Neural cell (in vitro differentiated cells): ENCODE results near the gene FRMD4A. TPM values are rescaled to one million over a fixed set of nuclear protein-coding genes. Genes with fewer than 3 reads are reported as not detected.

Experiments
- H2AFZ ChIP-seq: fragments of 200-600, 300-800 bp; sonication (generic), shearing (Covaris generic); 2 replicates; pipeline ENCODE4 v1.6.0; 2014; ENCODE audit warnings: low read depth, mild to moderate bottlenecking, antibody characterized with exemption, low read length, moderate library complexity
- H3F3A ChIP-seq: fragments of 200-600 bp; shearing (Covaris generic); 2 replicates; pipeline ENCODE4 v1.6.1; 2016; ENCODE audit warnings: mild to moderate bottlenecking, moderate library complexity, mixed read lengths, antibody characterized with exemption, low read length; ENCODE audit not compliant: insufficient read depth, poor library complexity, severe bottlenecking
- H3K27ac ChIP-seq: fragments of 200-600, 300-800 bp; sonication (generic), shearing (Covaris generic); 2 replicates; pipeline ENCODE4 v1.5.1; 2014; ENCODE audit warnings: mild to moderate bottlenecking, low read length, moderate library complexity
- H3K27me3 ChIP-seq: fragments of 300-800, 200-600 bp; sonication (generic), shearing (Covaris generic); 2 replicates; pipeline ENCODE4 v1.6.0; 2014; ENCODE audit warnings: mild to moderate bottlenecking, low read depth, low read length, moderate library complexity; ENCODE audit not compliant: insufficient read depth
- H3K36me3 ChIP-seq: fragments of 300-800, 200-600 bp; sonication (generic), shearing (Covaris generic); 2 replicates; pipeline ENCODE4 v1.5.1; 2014; ENCODE audit warnings: mild to moderate bottlenecking, antibody characterized with exemption, low read length, moderate library complexity; ENCODE audit not compliant: insufficient read depth
- H3K4me2 ChIP-seq: fragments of 300-800, 200-600 bp; sonication (generic), shearing (Covaris generic); 2 replicates; pipeline ENCODE4 v1.6.0; 2014; ENCODE audit warnings: mild to moderate bottlenecking, low read length
- H3K4me3 ChIP-seq: fragments of 300-800, 200-600 bp; sonication (generic), shearing (Covaris generic); 2 replicates; pipeline ENCODE4 v1.5.1; 2014; ENCODE audit warnings: mild to moderate bottlenecking, low read length, moderate library complexity
- H3K79me2 ChIP-seq: fragments of 200-600 bp; shearing (Covaris generic); replicated peaks from 2 replicates; pipeline ENCODE4 v1.6.0; 2014; ENCODE audit warnings: mild to moderate bottlenecking, low read length, moderate library complexity; ENCODE audit not compliant: insufficient read depth
- H3K9ac ChIP-seq: fragments of 300-800, 200-600 bp; sonication (generic), shearing (Covaris generic); 2 replicates; pipeline ENCODE4 v1.6.1; 2016; ENCODE audit warnings: mild to moderate bottlenecking, low read length, mixed read lengths
- H3K9me2 ChIP-seq: fragments of 200-600 bp; shearing (Covaris generic); 2 replicates; pipeline ENCODE4 v1.6.1; 2016; ENCODE audit warnings: mild to moderate bottlenecking, low read length, mixed read lengths; ENCODE audit not compliant: insufficient read depth
- H3K9me3 ChIP-seq: fragments of 200-600, 300-800 bp; sonication (generic), shearing (Covaris generic); 2 replicates; pipeline ENCODE4 v1.6.1; 2016; ENCODE audit warnings: mild to moderate bottlenecking, mixed run types, low read length, moderate library complexity, mixed read lengths
- H4K20me1 ChIP-seq: fragments of 200-600 bp; shearing (Covaris generic); 2 replicates; pipeline ENCODE4 v1.6.1; 2016; ENCODE audit warnings: mild to moderate bottlenecking, mixed run types; ENCODE audit not compliant: insufficient read depth
- EP300 ChIP-seq: fragments of 450-650 bp; conservative IDR thresholded peaks from 2 replicates; pipeline ENCODE4 v1.6.1; 2014; ENCODE audit warnings: antibody characterized with exemption, mild to moderate bottlenecking, moderate library complexity; ENCODE audit not compliant: poor library complexity, severe bottlenecking
- EZH2 ChIP-seq: fragments of 200-600, 300-800 bp; shearing (Covaris generic), sonication (generic); IDR thresholded peaks from 2 replicates; pipeline ENCODE4 v1.6.1; 2014; ENCODE audit warnings: antibody characterized with exemption, low read length, borderline replicate concordance, mild to moderate bottlenecking; ENCODE audit not compliant: insufficient read depth, poor library complexity, severe bottlenecking
- MXI1 ChIP-seq: fragments of 450-650 bp; conservative IDR thresholded peaks from 2 replicates; pipeline ENCODE4 v1.6.1; 2014; ENCODE audit warnings: antibody characterized with exemption, mild to moderate bottlenecking; ENCODE audit not compliant: poor library complexity, severe bottlenecking
- POLR2AphosphoS5 ChIP-seq: IDR thresholded peaks from 2 replicates; pipeline ENCODE4 v1.6.1; 2012
- RAD21 ChIP-seq: fragments of 450-650 bp; conservative IDR thresholded peaks from 2 replicates; pipeline ENCODE4 v1.6.1; 2014; ENCODE audit warnings: antibody characterized with exemption, mild to moderate bottlenecking, moderate library complexity
- SMC3 ChIP-seq: fragments of 450-650 bp; conservative IDR thresholded peaks from 2 replicates; pipeline ENCODE4 v1.6.1; 2014; ENCODE audit warnings: antibody characterized with exemption, mild to moderate bottlenecking, moderate library complexity; ENCODE audit not compliant: poor library complexity
- TAF1 ChIP-seq: IDR thresholded peaks from 2 replicates; pipeline ENCODE4 v1.6.1; 2012; ENCODE audit warnings: low read depth
- polyA plus RNA-seq: library from polyadenylated mRNA; depleted of rRNA; stranded (reverse); fragments of >200 nt; gene quantifications from 2 replicates; pipeline ENCODE4 v1.2.3, GENCODE V29; 2014
- TF ChIP-seq, protein P1 (sequence below): IDR thresholded peaks from 2 replicates; pipeline ENCODE4 v1.6.1; 2012; ENCODE audit warnings: borderline replicate concordance
- TF ChIP-seq, protein P2 (sequence below): fragments of 450-650 bp; IDR thresholded peaks from 2 replicates; pipeline ENCODE4 v1.5.1; 2014; ENCODE audit warnings: antibody characterized with exemption, mild to moderate bottlenecking, moderate library complexity; ENCODE audit not compliant: poor library complexity, severe bottlenecking

Gene FRMD4A
- polyA plus RNA-seq, 1 donor from 2014 or later = 36.5 TPM

DNA sequence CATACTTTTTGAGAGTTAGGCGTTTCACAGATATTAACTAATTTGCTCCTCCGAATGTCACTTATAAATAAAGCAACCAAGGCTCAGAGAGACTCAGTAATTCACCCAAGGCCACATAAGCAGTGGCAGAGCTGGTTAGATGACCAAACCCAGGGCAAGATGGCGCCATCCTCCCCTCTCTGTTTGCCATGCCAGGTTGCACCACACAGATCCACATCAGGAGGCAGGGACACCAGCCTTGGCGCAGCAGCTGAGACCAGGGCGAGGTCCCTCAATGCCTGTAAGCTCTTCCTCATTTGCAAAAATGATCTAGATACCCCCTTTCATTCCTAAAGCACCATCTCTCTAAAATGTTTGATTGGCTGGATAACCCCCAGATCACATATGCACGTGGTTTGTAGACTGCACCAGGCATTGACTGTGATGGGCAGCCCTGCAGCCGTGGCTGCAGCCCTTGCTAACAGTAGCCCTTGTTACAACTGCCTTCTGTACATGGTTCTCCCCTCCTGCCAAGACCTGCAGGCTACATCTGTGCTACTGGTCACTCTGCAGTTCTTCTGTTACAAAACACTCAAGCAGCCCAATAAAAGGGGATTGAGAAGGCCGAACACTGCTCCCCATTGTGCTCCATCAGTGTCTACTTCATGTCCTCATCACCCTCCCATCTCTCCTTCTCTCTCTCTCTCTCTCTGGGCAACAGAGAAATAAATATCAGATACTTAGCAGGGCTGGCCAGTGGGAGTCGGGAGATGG is 445.3 kb downstream of the FRMD4A start:
- Histone ChIP-seq H3K27me3 (no peaks in the 10 kb centered on the region), H3K9me3 (no peaks in the 10 kb centered on the region), H3F3A (no peaks in the 10 kb centered on the region), H3K4me3 (no peak overlapping the region), H2AFZ (no peak overlapping the region), H4K20me1 (no peaks in the 10 kb centered on the region), H3K79me2 (peaks cover 41% of the 10 kb centered on the region), H3K9ac (no peak overlapping the region), H3K27ac (no peak overlapping the region), H3K4me2 (no peak overlapping the region), H3K36me3 (no peaks in the 10 kb centered on the region), H3K9me2 (no peaks in the 10 kb centered on the region)
- TF ChIP-seq EP300 (no peak), EZH2 (no peak)

DNA sequence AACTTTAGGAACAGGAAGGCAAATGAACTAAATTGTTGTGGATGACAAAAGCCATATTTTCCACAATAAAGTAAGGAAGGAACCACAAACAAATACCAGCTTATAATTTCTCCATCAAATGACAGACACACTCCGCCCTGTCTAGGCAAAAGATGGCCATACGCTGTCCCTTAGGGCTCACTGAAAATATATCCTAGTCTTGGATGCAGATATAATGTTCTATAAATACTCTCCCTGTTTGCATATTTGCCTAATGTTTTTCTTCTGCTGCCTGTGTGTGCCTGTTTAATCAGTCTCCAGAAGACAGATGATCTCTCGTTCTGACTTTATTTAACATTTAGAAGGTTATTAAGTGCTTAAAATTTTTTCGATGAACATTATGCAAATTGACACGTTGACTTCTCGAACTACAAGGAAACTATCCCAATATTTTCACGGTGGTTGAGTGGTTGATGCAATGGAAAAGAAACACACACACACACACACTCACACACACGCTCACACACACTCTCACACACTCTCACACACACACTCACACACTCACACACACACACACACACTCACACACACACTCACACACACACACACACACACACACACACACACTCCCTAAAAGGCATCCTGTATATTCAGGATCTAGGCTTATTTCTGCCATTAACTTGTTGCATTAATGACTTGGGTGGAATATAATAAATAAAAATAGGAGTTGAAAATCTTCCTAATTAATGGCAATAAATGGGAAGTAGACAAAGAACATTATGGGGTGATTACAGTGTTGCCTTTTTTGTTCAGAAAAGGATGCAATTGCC is 446.9 kb downstream of the FRMD4A start:
- TF ChIP-seq TAF1 (no peak), EP300 (no peak), MXI1 (no peak), RAD21 (no peak), POLR2AphosphoS5 (no peak), SMC3 (no peak), EZH2 (no peak)
- TF ChIP-seq, protein P1, sequence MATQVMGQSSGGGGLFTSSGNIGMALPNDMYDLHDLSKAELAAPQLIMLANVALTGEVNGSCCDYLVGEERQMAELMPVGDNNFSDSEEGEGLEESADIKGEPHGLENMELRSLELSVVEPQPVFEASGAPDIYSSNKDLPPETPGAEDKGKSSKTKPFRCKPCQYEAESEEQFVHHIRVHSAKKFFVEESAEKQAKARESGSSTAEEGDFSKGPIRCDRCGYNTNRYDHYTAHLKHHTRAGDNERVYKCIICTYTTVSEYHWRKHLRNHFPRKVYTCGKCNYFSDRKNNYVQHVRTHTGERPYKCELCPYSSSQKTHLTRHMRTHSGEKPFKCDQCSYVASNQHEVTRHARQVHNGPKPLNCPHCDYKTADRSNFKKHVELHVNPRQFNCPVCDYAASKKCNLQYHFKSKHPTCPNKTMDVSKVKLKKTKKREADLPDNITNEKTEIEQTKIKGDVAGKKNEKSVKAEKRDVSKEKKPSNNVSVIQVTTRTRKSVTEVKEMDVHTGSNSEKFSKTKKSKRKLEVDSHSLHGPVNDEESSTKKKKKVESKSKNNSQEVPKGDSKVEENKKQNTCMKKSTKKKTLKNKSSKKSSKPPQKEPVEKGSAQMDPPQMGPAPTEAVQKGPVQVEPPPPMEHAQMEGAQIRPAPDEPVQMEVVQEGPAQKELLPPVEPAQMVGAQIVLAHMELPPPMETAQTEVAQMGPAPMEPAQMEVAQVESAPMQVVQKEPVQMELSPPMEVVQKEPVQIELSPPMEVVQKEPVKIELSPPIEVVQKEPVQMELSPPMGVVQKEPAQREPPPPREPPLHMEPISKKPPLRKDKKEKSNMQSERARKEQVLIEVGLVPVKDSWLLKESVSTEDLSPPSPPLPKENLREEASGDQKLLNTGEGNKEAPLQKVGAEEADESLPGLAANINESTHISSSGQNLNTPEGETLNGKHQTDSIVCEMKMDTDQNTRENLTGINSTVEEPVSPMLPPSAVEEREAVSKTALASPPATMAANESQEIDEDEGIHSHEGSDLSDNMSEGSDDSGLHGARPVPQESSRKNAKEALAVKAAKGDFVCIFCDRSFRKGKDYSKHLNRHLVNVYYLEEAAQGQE = no peak
- TF ChIP-seq, protein P2, sequence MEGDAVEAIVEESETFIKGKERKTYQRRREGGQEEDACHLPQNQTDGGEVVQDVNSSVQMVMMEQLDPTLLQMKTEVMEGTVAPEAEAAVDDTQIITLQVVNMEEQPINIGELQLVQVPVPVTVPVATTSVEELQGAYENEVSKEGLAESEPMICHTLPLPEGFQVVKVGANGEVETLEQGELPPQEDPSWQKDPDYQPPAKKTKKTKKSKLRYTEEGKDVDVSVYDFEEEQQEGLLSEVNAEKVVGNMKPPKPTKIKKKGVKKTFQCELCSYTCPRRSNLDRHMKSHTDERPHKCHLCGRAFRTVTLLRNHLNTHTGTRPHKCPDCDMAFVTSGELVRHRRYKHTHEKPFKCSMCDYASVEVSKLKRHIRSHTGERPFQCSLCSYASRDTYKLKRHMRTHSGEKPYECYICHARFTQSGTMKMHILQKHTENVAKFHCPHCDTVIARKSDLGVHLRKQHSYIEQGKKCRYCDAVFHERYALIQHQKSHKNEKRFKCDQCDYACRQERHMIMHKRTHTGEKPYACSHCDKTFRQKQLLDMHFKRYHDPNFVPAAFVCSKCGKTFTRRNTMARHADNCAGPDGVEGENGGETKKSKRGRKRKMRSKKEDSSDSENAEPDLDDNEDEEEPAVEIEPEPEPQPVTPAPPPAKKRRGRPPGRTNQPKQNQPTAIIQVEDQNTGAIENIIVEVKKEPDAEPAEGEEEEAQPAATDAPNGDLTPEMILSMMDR = no peak
- Histone ChIP-seq H2AFZ (no peak overlapping the region), H4K20me1 (no peaks in the 10 kb centered on the region), H3K9me3 (no peaks in the 10 kb centered on the region), H3F3A (no peaks in the 10 kb centered on the region), H3K9me2 (no peaks in the 10 kb centered on the region), H3K36me3 (no peaks in the 10 kb centered on the region), H3K79me2 (peaks cover 35% of the 10 kb centered on the region), H3K27ac (no peak overlapping the region), H3K4me2 (no peak overlapping the region), H3K9ac (no peak overlapping the region), H3K4me3 (no peak overlapping the region), H3K27me3 (no peaks in the 10 kb centered on the region)
